ENCODE data around the gene ALK.
A peak's percentile ranks its signal among the peaks of the same experiment; 100 is the strongest.

The ALK gene

GRCh38 chr2:29334706-29335105, 586.7 kb downstream of the ALK start:
- H3K27ac ChIP-seq = no peak overlapping the region

DNA sequence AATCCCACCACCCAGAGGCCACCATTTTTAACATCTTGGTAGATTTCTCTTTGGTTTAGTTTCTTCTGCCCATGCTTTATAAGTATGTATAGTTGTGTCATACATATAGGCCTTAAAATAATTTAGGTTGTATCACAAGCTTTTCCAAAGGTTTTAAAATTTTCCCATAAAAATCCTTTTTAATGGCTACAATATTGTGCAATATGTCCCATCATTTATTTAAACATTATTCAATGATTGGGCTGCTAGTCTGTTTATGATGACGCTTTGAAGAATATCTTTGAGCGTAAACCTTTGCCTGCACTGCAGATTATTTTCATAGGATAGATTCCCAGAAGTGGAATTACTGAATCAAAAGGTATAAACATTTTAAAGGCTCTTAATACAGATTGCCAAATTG, 588.8 kb downstream of the ALK start:
- H3K27ac ChIP-seq = no peak overlapping the region
- no peak overlapping the region for H3K4me3 ChIP-seq

More at GRCh38 chr2:29334706-29335105, 586.7 kb downstream of the ALK start:
- H3K4me3 ChIP-seq = no peak overlapping the region

DNA sequence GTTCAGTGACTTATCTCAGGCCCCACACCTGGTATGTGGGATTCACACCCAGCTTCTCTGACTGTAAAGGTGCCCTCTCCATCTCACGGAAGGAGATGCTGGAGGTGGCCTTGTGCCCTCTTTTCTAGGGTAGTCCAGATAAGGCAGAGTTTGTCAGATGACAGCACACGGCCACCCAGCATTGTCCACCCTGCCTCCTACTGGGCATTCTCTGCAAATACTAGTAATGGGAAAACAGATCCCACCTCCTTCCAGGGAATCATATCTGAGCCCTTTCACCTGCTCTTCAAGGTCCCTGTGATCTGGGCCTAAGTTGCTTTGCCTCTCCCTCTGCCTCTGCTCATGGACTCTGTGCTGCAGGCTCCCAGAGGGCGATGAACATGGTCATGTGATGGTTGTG, 591.5 kb downstream of the ALK start:
- H3K4me3 ChIP-seq = no peak overlapping the region

GRCh38 chr2:29326926-29327325, 594.5 kb downstream of the ALK start:
- H3K27ac ChIP-seq = peak overlapping the region in 1 of 21 experiments; percentile 79
- H3K4me3 ChIP-seq = no peak overlapping the region

More for the DNA sequence above, 591.5 kb downstream of the ALK start:
- H3K27ac ChIP-seq = no peak overlapping the region

DNA sequence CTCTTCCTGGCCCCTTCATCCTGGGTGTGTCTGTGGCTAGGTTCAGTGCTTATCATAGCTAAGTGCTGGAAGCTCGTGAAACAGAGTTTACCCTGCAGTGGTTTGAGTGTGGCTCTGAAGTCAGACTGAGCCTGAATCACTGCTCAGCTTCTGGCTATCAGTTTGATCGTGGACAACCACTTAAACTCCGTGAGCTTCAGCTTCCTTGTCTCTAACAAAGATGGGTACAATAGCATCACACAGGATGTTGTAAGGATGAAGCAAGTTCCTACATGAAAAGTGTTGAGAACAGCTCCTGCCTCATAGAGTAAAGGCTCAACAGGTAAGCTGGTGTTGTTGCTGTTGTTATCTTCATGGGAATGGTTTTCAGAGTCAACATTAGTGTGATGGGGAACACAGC, 595.8 kb downstream of the ALK start:
- Histone ChIP-seq H3K4me3 (no peak overlapping the region), H3K27ac (peak overlapping the region in 4 of 21 experiments; percentile 22 to 81 (median 58))

DNA sequence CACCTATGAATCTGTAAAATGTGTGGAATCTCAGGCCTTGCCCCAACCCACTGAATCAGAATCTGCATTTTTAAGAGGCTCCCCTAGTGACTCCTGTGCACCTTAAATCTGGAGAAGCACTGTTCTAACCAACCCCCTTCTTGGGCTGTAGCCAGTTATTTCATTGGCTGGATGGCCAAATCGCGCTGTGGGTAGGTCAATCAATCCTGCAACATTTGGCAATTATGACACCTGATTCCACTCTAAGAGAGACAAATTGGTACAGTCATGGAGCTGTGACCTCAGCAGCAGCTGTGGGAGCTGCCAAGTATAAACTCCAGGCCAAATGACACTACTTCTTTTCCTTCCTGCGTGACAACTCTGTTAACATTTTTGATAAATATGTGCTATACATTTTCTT, 597.4 kb downstream of the ALK start:
- H3K27ac ChIP-seq = no peak overlapping the region
- H3K4me3 ChIP-seq = no peak overlapping the region

DNA sequence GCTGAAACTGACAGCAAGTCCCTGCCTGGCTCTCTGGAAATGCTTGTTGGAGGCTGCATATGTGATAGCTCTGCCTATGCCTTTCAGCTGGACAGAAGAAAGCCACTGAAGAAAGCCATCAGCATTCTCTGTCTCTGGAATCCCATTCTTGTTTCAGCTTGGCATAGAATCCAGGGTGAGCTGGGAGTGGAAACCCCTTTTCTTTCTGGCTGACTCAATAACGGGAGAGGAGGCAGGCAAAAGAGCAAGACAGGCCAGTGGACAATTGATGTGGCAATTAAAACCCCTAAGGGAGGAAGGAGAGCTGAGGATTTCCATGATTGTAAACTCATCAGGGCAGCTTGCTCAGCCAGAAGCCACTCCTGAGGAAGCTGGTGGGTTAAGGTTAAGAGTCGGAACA, 598.1 kb downstream of the ALK start:
- H3K27ac ChIP-seq = peak overlapping the region in 1 of 21 experiments; percentile 16

GRCh38 chr2:29322011-29322410, 599.4 kb downstream of the ALK start:
- H3K4me3 ChIP-seq = no peak overlapping the region

More for the DNA sequence above, 598.1 kb downstream of the ALK start:
- H3K4me3 ChIP-seq = no peak overlapping the region

GRCh38 chr2:29317801-29318485, 603.4 kb downstream of the ALK start:
- H3K27ac ChIP-seq = peak overlapping the region in 2 of 21 experiments; percentile 39 to 64

More at GRCh38 chr2:29322011-29322410, 599.4 kb downstream of the ALK start:
- H3K27ac ChIP-seq = peak overlapping the region in 3 of 21 experiments; percentile 3 to 46 (median 10)

DNA sequence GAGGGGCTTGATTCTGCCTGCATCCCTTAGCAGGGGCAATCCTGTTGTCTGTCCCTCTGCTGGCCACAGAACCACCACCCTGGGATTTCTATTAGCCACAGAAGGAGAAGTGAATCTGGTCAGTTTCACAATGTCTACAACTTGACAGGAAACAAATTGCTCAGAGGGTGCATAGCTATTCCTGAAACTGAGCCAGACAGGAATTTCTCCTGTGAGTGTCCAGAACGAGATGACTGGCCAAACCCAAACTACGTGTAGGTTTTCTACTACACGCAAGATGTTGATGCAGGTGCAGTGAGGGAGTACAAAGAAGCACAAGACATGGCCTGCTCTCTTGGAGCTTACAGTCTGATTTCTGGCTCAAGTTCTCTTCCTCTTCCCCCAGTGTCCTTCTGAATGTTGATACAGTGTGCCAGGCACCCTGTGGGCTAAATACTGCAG, 604.3 kb downstream of the ALK start:
- Histone ChIP-seq H3K27ac (peak overlapping the region in 2 of 21 experiments; percentile 39 to 64), H3K4me3 (no peak overlapping the region)

More at GRCh38 chr2:29317801-29318485, 603.4 kb downstream of the ALK start:
- no peak overlapping the region for H3K4me3 ChIP-seq

- Histone ChIP-seq H3K4me3 (peak overlapping the region in 4 of 7 experiments; percentile 3 to 22 (median 10)), H3K27ac (peak overlapping the region in 10 of 21 experiments; percentile 1 to 61 (median 50))
These were observed 606.4 kb downstream of the ALK start for GRCh38 chr2:29314816-29315571.

GRCh38 chr2:29311458-29311857, 609.9 kb downstream of the ALK start:
- H3K4me3 ChIP-seq = no peak overlapping the region
- H3K27ac ChIP-seq = no peak overlapping the region

- H3K4me3 ChIP-seq = no peak overlapping the region
- H3K27ac ChIP-seq = no peak overlapping the region
These were observed 610.6 kb downstream of the ALK start for GRCh38 chr2:29310650-29311348.

- no peak overlapping the region for H3K27ac ChIP-seq
These were observed 612.0 kb downstream of the ALK start for GRCh38 chr2:29309090-29310029.

DNA sequence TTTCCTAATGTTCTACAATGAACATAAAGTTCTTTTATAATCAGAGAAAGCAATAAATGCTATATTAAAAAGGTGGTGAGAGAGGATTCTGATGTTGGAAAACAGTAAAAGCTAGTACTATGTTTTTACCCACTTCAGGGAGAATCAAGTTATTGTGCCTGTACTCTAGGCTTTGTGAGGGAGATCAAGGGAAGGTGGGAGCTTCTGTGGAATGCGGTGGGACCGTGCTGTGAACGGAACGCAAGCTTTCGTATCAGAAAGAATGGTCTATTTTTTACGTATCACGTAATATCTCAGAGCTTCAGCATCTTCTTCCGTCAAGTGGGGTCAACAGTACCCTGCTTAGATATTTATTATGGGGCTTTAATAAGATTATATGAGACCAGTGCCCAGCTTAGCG, 613.0 kb downstream of the ALK start:
- Histone ChIP-seq H3K4me3 (no peak overlapping the region), H3K27ac (no peak overlapping the region)

More at GRCh38 chr2:29309090-29310029, 612.0 kb downstream of the ALK start:
- no peak overlapping the region for H3K4me3 ChIP-seq

GRCh38 chr2:29307519-29307918, 613.9 kb downstream of the ALK start:
- H3K27ac ChIP-seq = no peak overlapping the region

GRCh38 chr2:29305762-29306161, 615.6 kb downstream of the ALK start:
- no peak overlapping the region for H3K27ac ChIP-seq
- H3K4me3 ChIP-seq = no peak overlapping the region

More at GRCh38 chr2:29307519-29307918, 613.9 kb downstream of the ALK start:
- H3K4me3 ChIP-seq = no peak overlapping the region

- Histone ChIP-seq H3K27ac (no peak overlapping the region), H3K4me3 (no peak overlapping the region)
These were observed 616.9 kb downstream of the ALK start for GRCh38 chr2:29304399-29305060.

- H3K4me3 ChIP-seq = no peak overlapping the region
- no peak overlapping the region for H3K27ac ChIP-seq
These were observed 624.8 kb downstream of the ALK start for GRCh38 chr2:29296585-29296984.

Data from skin epidermis (tissue), 12 donors.